HG03432 (cell line): ENCODE measurements around the gene FIBCD1.

Source experiments
- ATAC-seq: cut with Tn5 transposase; IDR thresholded peaks from one replicate; pipeline ENCODE4 v1.9.1; 2021; ENCODE audit warnings: mild to moderate bottlenecking, moderate library complexity; ENCODE audit not compliant: unreplicated experiment

The FIBCD1 gene

GRCh38 chr9:130862747-130863146 lies 76.3 kb downstream of the FIBCD1 start:
- ATAC-seq, result no peak

DNA sequence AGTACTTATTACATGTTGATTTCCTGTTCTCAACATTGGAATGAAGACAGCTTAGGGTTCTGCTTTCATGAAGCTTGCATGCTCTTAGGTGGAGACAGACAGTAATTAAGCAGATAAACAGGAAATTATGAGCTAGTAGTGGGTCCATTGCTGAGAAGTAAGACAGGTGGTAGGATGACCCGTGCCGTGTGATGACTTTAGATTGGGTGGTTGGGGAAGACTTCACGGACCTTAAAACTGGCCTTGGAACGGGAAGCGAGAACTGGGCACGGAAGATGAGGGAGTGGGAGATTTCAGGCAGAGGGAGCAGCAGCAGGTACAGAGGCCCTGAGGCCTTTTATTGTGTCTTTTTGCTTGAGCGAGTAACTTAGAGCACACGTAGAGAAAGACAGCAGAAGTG lies 76.8 kb downstream of the FIBCD1 start:
- no peak for ATAC-seq

- ATAC-seq, result no peak
These were observed 77.5 kb downstream of the FIBCD1 start for GRCh38 chr9:130861372-130862180.

GRCh38 chr9:130860458-130861316 lies 78.4 kb downstream of the FIBCD1 start:
- ATAC-seq, result no peak

DNA sequence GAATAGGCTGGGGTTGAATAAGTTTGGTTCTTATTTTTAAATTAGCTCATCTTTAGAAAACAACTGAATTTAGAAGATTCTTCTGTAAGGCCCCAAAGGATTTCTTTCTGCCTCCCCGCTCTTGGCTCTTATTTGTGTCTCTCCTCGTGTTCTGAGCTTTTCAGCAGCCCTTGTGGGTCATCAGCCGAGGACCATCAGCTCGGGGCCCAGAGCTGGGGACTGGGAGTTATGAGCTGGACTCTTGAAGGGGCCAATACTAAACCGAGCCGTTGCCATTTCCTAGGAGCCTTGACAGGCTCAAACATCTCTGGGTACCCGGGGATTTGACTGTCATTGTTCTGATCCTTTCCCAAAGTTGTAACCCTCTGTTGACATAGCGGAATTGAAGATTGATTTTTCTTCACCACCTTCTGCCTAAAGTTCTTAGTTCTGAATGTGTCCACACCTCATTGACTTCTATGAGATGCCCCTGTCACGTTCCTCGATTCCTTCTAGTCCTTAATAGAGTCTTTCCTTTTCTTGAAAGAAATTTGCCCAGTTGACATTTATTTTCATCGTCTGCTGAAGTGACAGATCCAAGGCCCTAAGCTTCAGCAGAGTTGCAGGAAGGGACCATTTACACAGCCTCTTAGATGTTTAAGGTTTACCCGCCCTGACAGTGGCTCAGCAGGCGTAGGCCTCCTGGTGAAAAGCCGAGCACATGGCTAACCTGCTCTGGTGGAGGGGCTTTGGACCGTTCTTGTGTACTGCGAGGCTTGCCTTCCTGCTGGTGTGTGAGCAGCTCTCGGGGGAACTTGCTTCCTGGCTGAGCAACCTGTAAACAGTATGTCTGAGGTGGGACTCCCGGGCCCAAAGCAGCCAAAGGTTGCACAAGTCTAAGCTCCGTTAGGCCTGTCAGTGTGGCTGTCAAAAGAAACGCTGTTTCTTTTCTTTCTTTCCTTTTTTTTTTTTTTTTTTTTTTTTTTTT lies 80.0 kb downstream of the FIBCD1 start:
- ATAC-seq, result no peak

- no peak for ATAC-seq
These were observed 80.9 kb downstream of the FIBCD1 start for GRCh38 chr9:130857864-130858738.

GRCh38 chr9:130856474-130856873 lies 82.6 kb downstream of the FIBCD1 start:
- ATAC-seq, result no peak

DNA sequence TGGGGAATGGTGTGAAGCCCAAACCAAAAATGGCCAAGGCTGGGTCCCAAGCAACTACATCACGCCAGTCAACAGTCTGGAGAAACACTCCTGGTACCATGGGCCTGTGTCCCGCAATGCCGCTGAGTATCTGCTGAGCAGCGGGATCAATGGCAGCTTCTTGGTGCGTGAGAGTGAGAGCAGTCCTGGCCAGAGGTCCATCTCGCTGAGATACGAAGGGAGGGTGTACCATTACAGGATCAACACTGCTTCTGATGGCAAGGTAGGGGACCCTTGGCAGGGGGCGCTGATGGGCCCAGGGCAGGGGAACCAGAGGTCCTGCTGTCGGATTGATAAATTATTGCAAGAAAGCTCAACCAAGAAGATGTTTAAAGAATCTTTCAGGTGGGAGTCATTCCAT lies 84.2 kb downstream of the FIBCD1 start:
- ATAC-seq, result no peak

DNA sequence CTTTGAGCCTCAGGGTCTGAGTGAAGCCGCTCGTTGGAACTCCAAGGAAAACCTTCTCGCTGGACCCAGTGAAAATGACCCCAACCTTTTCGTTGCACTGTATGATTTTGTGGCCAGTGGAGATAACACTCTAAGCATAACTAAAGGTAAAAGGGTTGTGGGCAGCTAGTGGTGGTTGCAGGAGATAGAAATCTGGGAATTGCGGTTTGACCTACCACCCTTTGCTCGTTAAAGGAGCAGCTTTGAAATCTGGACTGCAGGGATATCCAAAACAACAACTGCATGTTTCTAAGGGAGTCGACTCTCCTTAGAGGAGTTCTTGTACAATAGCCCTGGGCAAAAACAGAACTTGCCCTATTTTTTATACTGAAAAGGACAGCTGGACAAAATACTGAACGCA lies 85.0 kb downstream of the FIBCD1 start:
- no peak for ATAC-seq

DNA sequence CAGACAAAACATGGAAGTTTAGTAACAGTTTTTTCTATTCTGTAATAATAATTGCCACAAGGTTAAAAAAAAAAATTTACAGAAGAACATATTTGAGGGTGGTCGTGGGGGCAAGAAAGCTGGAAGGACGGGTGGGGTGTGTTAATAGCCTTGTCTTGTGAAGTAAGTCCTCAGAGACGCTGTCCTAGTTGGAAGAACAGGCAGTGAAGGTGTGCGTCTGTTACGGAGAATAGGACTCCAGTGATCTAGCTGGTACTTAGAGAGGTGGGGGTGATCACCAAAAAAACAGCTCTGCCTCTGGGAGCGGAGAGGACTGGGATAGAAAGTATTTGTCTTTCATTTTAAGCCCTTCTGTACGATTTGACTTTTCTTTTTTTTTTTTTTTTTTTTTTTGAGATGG lies 86.2 kb downstream of the FIBCD1 start:
- no peak for ATAC-seq
